ENCODE measurements around the gene GRID1.

GRID1 gene

GRCh38 chr10:86377797-86378146 is 11.2 kb upstream of the GRID1 start:
- H3K27ac Mint-ChIP-seq: no peak overlapping the region
- H3K27me3 Mint-ChIP-seq (ENCODE audit: low read depth): peaks cover 73% of the 10 kb centered on the region
- H3K9me3 Mint-ChIP-seq: no peaks in the 10 kb centered on the region
- no peak overlapping the region for H3K4me3 Mint-ChIP-seq
- TF ChIP-seq, protein P1, sequence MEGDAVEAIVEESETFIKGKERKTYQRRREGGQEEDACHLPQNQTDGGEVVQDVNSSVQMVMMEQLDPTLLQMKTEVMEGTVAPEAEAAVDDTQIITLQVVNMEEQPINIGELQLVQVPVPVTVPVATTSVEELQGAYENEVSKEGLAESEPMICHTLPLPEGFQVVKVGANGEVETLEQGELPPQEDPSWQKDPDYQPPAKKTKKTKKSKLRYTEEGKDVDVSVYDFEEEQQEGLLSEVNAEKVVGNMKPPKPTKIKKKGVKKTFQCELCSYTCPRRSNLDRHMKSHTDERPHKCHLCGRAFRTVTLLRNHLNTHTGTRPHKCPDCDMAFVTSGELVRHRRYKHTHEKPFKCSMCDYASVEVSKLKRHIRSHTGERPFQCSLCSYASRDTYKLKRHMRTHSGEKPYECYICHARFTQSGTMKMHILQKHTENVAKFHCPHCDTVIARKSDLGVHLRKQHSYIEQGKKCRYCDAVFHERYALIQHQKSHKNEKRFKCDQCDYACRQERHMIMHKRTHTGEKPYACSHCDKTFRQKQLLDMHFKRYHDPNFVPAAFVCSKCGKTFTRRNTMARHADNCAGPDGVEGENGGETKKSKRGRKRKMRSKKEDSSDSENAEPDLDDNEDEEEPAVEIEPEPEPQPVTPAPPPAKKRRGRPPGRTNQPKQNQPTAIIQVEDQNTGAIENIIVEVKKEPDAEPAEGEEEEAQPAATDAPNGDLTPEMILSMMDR (IDR thresholded peaks at IDR 0.05; ENCODE audit: unreplicated experiment in 3 of 3): no peak
- H3K4me1 Mint-ChIP-seq: no peaks in the 10 kb centered on the region
- no peaks in the 10 kb centered on the region for H3K36me3 Mint-ChIP-seq (ENCODE audit: low read depth)

DNA sequence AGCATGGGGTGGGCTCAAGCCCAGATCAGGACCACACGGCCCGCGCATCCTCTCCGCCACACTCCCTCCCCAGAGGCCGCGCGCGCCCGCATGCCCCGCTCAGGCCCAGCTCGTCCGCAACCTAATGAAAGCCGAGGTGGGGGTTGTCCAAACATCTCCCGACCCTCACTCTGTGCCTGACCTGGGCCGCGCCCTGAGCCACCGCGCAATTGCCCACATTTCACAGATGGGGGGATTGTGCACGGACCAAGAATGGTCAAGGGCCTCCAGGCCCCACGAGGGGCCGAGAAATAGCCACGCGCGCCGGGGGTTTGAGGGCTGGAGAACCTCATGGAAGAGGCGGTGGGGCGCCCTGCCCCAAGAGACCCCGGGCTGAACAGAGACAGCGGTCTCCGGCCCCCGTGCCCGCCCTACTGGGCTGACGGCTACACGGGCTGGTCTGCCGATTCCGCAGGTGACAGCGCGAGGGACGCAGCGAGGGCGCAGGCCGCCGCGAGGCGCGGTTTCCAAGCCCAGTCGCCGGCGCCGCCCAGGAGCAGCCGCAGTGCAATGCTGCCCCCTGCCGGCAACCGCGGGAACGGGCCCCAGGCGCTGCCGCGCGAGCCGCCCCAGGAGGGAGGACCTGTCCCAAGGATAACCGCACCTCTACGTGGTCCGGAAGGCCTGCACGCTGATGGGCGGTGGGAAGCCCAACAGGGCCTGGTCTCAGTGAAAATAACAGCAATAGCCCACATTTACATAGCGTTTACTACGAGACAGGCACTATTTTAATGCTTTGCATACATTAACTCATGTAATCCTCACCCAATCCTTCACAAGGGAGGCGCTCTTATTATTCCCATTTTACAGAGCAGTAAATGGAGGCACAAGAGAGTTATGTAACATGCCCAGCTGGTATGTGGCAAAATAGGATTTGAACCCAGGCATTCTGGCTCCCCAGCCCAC is 10.5 kb upstream of the GRID1 start:
- Mint-ChIP-seq H3K27me3 (ENCODE audit: low read depth) (peaks cover 80% of the 10 kb centered on the region), H3K4me3 (no peak overlapping the region), H3K27ac (no peak overlapping the region), H3K36me3 (ENCODE audit: low read depth) (no peaks in the 10 kb centered on the region), H3K9me3 (no peaks in the 10 kb centered on the region), H3K4me1 (no peaks in the 10 kb centered on the region)
- TF ChIP-seq, protein P1 (IDR thresholded peaks at IDR 0.05; ENCODE audit: unreplicated experiment in 3 of 3): peak; percentile 99 to 100 (median 99)

DNA sequence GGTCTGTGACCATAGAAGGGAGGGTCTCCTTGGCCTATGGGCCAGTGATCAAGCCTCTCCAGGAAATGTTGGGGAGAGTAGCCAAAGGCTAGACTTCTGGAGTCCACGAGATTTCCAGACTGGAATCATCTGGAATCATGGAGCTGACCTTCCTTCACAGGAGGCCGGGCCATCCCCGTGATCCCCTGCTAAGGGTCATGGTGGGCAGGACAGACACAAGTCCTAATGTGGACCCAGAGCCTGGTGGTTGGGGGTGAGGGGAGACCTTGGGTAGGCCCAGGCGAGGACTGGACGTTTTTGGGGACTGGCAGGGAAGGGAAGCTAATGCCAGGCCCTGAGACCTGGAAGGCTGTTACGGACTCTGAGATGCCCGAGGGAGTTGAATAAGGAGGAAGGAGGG is 9.8 kb upstream of the GRID1 start:
- Mint-ChIP-seq H3K9me3 (no peaks in the 10 kb centered on the region), H3K36me3 (ENCODE audit: low read depth) (no peaks in the 10 kb centered on the region), H3K4me3 (no peak overlapping the region), H3K27ac (no peak overlapping the region), H3K27me3 (ENCODE audit: low read depth) (peaks cover 82% of the 10 kb centered on the region), H3K4me1 (no peaks in the 10 kb centered on the region)
- TF ChIP-seq, protein P1 (IDR thresholded peaks at IDR 0.05; ENCODE audit: unreplicated experiment in 3 of 3): no peak

GRCh38 chr10:86375204-86375603 is 8.6 kb upstream of the GRID1 start:
- Mint-ChIP-seq H3K4me1 (no peaks in the 10 kb centered on the region), H3K27ac (no peak overlapping the region), H3K36me3 (ENCODE audit: low read depth) (no peaks in the 10 kb centered on the region), H3K9me3 (no peaks in the 10 kb centered on the region), H3K4me3 (no peak overlapping the region), H3K27me3 (ENCODE audit: low read depth) (peaks cover 84% of the 10 kb centered on the region)
- TF ChIP-seq, protein P1 (IDR thresholded peaks at IDR 0.05; ENCODE audit: unreplicated experiment in 3 of 3): no peak

- H3K9me3 Mint-ChIP-seq: no peaks in the 10 kb centered on the region
- no peak overlapping the region for H3K4me3 Mint-ChIP-seq
- H3K36me3 Mint-ChIP-seq (ENCODE audit: low read depth): no peaks in the 10 kb centered on the region
- H3K27me3 Mint-ChIP-seq (ENCODE audit: low read depth): peaks cover 88% of the 10 kb centered on the region
- H3K27ac Mint-ChIP-seq: no peak overlapping the region
- TF ChIP-seq, protein P1 (IDR thresholded peaks at IDR 0.05; ENCODE audit: unreplicated experiment in 3 of 3): no peak
- no peaks in the 10 kb centered on the region for H3K4me1 Mint-ChIP-seq
Observed at GRCh38 chr10:86374664-86375063, 8.1 kb upstream of the GRID1 start.

DNA sequence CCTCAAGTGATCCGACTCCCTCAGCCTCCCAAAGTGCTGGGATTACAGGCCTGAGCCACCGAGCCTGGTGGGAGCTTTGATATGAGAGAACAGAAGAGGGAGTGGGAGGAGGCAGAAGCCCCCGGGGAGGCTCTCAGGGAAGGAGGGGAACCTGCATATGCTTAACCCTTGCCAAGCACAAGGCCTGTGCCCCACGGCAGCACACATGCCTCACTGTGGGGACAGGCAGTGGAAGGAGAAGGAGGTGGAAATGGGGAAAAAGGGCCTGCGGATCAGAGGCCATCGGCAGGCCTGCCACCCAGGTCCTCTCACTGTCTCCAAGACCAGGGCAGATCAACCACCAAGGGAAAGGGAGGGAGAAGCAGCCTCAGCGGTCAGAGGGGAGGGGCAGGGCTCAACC is 7.2 kb upstream of the GRID1 start:
- Mint-ChIP-seq H3K4me1 (no peaks in the 10 kb centered on the region), H3K27ac (no peak overlapping the region)

More for the DNA sequence above, 7.2 kb upstream of the GRID1 start:
- Mint-ChIP-seq H3K4me3 (no peak overlapping the region), H3K36me3 (ENCODE audit: low read depth) (no peaks in the 10 kb centered on the region), H3K27me3 (ENCODE audit: low read depth) (peaks cover 88% of the 10 kb centered on the region), H3K9me3 (no peaks in the 10 kb centered on the region)
- TF ChIP-seq, protein P1 (IDR thresholded peaks at IDR 0.05; ENCODE audit: unreplicated experiment in 3 of 3): no peak

Measured in nephron (organoid).